Stimulated activated CD4-positive, alpha-beta T cell treated with anti-CD3 and anti-CD28 coated beads, Interleukin-12 subunit alpha, Interleukin-12 subunit beta, amount 100 ng/mL, for 24 hours (primary cell): Measurements from ENCODE around the gene UBR2.
"Not testable (repeated sequence)": the region's sequence is repeated elsewhere in the genome, so short reads cannot be mapped to it uniquely, and the experiment has no call there.

Experiments
- DNase-seq, 2 experiments: peaks; one replicate each; pipeline ENCODE4 v3.0.0-alpha.2; 2020; ENCODE audit warnings: low read depth in 2 of 2

UBR2 gene

DNA sequence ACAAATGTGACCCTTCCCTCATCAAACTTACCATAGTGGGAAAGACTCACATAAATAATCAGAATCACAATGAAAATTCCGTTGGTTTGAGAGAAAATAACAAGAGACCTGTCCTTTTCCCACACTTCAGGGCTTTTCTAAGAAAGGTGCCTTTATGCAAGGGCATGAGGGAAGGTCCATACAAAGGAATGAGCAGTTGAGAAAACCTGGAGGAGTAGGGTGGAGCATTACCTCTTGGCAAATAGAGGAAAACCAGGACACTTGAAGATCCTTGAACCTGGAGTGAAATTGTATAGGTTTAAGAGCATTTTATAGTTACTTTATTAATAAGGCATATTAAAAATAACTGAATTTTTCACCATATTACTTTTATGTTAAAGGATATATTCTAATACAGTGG lies 54.3 kb downstream of the UBR2 start:
- no peak for DNase-seq

DNA sequence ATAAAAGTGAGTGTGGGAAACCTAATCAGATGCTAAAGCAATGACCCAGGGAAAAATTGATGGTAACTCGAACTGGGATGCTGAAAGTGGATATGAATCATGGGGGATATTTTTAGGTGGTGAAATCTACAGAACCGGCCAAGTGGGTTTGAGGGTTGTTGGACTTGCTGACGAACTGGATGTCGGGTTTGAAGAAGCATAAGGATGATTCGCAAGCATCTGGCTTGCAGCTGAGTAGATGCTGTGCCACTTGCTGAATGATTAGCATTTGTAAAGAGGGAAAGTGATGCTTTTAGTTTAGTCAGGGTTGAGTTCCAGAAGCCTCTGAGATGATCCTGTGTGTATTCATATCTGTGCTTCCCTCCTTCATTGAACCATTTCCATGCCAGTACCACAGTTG lies 54.9 kb downstream of the UBR2 start:
- no peak for DNase-seq

DNA sequence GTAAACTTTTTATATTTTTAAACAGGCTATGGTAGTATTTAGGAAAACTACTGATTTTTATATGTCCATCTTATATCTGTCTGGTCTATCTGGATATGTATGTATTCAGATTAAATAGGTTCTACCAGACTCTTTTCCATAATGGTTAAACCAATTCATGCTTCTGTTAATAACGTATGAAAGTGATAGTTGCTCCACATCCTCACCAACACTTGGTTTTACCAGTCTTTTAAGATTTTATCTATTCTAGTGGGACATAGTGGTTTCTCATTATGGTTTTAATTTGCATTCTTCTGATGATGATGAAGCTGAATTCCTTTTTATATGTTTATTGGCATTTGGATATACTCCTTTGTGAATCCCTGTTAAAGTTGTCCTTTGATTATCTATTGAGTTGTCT lies 56.1 kb downstream of the UBR2 start:
- DNase-seq, result no peak

DNA sequence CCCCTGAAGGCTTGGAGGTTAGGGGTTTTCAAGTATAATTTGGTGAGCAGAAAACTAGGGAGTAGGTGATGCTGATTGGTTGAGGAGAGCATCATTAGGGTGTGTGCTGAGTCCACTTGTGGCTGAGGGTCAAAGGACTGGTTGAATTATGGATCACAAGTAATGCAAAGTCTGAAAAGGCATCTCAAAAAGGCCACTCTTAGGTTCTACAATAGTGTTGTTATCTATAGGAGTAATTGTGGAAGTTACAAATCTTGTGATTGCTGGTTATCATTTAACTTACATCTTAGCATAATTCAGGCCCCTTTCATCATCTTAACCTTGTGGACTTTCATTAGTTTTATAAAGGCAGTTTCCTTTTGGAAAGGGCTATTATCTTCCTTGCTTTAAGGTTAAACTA lies 60.8 kb downstream of the UBR2 start:
- no peak for DNase-seq

DNA sequence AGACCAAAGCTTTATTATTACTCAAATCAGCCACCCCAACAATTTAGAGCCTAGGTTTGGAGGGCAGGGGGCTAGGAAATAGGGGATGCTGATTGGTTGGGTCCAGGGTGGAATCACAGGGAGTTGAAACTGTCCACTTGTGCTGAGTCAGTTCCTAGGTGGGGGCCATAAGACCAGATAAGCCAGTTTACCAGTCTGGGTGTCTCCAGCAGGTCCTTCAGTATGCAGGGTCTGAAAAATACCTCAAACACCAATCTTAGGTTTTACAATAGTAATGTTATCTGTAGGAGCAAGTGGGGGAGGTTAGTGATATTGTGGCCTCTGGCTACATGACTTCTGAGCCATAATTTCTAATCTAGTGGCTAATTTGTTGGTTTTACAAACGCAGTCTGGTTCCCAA lies 63.2 kb downstream of the UBR2 start:
- DNase-seq, result no peak

DNA sequence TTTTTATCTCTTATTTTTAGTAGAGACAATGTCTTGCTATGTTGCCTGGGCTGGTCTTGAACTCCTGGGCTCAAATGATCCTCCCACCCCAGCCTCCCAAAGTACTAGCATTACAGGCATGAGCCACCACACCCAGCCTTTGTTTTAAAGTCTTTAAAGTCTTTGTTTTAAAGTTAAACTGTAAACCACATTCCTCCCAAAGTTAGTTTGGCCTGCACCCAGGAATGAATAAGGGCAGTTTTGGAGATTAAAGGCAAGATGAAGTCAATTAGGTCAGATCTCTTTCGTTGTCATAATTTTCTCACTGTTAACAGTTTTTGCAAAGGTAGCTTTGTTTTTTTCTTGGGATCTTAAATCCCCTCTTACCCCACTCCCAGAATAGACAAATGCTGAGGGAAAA lies 63.8 kb downstream of the UBR2 start:
- DNase-seq, result no peak

DNA sequence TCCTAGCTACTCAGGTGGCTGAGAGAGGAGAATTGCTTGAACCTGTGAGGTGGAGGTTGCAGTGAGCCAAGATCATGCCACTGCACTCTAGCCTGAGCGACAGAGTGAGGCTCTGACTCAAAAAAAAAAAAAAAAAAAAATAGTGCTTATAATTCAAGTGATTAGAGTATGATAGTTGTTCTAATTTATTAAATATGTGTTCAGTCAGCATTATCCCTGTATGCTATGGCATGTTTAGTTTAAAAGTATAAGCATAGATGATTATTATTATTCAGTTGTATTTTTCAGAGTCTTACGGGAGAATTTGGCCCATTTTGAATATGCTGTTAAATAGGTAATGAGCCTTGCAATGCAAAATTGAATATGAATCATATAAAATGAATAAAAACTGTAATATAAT lies 64.8 kb downstream of the UBR2 start:
- no peak for DNase-seq

DNA sequence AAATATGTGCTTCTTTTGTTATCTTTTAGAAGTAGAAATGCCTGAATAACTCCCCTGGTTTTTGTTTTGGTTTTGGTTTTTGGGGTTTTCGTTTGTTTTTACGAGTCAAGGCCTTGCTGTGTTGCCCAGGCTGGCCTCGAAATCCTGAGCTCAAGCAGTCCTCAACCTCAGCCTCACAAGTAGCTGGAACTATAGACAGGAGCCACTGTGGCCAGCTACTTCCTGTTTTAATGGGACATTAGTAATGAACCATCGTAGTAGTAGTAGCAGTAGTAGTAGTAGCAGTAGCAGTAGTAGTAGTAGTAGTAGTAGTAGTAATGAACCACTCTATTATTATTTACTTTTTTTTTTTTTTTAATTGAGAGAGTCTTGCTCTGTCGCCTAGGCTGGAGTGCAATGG lies 66.0 kb downstream of the UBR2 start:
- no peak for DNase-seq

DNA sequence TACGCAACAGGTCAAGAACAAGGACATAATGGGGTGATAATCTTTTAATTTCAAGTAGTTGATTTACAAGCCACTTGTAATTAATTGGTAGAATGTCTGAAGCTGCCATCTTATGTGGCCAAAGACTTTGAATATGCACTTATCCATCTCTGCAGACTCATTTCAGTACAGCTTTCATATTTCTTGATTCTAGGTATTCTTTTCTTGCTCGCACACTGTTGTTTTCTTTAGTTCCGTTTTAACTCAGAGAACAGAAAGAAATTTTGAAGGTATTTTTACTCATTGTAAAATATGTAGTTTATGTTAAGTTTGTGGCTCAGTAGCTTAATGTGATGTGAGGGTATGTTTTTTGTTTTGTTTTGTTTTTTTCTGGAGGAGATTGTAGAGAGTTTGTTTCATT lies 73.9 kb downstream of the UBR2 start:
- DNase-seq, result no peak

DNA sequence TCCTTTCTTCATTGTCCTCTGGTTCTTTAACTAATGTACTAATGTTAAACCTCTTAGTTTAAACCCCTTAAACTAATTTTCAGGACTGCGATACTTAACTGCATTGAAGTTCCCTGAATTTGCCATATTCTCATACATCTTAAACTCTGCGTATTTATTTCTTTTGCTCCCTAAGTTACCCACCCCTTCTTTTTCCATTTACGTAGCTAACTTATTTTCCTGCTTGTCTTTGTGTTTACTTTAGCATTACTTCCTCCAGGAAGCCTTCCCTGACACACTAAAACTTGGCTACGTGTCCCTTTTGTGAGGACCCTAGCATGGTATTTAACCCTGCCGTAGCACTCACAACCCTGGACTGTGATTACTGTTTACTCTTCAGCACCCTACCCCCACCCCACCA lies 79.0 kb downstream of the UBR2 start:
- no peak for DNase-seq

DNA sequence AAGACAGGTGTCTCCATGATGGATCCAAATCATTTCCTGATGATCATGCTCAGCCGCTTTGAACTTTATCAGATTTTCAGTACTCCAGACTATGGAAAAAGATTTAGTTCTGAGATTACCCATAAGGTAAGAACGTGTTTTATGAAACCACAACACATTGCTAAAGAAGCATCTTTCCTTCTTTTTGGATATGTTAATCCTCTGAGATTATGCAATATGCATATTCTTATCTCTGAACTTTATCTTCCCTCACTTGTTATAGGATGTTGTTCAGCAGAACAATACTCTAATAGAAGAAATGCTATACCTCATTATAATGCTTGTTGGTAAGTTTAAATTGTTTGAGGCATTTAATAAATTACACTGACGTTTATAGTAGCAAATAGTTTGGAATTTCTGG lies 80.4 kb downstream of the UBR2 start:
- no peak for DNase-seq

DNA sequence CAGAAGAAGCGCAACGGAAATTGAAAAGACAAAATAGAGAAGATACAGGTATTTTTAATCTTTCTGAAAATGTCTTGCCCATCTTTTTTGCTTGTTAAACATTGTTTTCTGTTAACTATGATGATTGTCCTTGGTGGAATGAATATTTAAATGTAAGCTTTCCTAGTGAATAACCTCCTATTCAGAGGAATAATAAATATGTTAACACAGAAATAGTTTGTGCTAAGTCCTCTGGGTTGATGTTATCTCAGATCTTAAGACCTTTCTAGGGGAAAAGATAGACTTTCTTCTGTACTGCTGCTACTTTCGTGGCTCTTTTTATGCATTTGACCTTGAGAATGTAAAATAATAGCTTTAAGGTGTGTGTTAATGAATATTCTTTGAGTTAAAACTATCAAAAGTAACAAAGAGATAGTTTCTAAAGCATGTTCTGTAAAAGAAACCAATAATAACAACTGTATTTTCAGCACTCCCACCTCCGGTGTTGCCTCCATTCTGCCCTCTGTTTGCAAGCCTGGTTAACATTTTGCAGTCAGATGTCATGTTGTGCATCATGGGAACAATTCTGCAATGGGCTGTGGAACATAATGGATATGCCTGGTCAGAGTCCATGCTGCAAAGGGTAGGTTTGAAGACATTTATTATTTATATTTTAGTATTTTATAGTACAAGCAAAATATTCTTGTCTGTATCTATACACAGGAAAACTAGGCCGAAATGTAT lies 88.4 kb downstream of the UBR2 start:
- DNase-seq, result no peak

DNA sequence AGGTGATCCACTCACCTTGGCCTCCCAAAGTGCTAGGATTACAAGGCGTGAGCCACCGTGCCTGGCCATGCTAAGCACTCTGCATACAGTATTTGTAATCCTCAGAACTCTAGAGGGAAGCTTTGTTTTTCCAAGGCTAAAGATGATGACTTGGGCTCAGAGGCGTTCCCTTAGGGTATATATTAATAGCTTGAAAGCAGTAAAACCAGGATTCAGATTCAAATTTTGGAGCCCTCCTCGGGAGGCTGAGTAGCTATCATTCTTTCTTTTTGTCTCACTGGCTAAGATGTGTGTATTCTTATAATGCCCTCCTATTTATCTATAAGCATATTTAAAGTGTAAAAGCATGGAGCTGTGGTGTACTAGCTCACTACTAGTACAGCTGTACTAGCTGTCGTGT lies 90.0 kb downstream of the UBR2 start:
- DNase-seq, result no peak

DNA sequence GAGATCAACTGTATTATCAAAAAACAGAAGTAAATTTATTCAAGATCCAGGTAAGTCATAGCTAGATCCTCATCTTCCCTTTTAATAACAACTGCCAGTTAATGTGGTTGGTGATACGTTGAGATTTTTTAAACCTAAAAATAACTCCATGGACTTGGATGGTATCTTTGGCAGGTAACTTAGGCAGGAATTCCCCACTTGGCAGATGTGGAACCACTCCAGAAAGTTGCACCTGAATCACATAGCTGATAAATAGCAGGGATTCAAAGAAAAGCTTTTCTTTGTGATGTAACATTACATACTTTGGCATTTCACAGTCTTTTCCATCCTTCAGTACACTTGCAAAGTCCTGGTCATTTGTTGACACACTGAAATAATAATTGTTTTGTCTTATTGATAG lies 96.0 kb downstream of the UBR2 start:
- DNase-seq, result no peak

DNA sequence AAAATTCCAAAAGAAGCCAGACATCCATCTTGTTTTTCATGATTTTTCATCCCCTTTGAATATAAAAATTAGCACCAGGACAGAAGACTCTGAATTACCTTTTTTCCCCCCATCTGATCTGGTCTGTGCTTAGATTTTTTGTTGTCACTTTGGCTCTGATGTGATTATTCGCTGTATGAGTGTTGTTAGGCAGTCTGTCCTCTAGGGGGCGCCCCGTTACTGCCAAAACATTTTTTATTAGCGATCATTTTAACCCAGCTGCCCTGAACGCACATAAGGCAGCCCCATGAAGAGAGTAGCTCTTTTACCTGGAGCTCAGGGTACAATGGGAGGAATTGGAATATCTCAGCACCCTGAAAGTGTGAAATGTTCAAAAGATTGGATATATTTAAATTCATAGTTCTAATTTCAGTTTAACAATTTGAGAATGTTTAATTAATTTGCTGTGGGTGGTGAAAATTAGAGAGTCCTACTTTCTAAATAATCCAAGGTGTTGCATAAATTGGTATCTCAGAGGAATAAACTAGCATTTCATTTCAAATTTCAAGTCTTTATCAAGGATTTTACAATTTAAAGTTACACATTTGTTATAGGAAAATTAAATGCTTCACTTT lies 97.8 kb downstream of the UBR2 start:
- DNase-seq, result peak; percentile 65 to 76

DNA sequence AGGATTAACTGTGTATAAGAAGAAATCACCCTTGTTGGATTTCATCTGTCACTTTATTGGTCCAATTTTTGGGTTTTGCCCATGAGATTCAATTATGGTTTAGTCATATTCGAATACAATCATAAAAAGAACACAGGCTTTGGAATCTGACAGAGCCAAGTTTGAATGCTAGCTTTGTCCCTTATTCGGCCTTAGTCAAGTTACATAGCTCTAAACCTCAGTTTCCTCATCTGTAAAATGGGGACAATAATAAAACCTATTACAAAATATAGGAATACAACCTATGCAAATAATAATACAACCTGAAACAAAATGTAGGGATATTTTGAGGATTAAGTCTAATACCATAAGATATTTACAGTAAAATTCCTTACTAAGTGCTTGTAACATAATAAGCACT lies 100.9 kb downstream of the UBR2 start:
- DNase-seq, result no peak

DNA sequence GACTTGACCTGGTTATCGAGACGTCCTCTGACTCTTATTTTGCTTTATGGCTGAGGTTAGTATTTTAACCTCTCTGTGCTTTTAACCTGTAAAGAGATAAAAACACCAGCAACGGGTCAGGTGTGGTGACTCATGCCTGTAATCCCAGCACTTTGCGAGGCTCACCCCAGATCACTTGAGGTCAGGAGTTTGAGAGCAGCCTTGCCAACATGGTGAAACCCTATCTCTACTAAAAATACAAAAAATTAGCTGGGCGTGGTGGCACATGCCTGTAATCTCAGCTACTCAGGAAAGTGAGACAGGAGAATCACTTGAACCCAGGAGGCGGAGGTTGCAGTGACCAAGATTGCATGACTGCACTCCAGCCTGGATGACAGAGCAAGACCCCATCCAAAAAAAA lies 110.5 kb downstream of the UBR2 start:
- not testable (repeated sequence) for DNase-seq

DNA sequence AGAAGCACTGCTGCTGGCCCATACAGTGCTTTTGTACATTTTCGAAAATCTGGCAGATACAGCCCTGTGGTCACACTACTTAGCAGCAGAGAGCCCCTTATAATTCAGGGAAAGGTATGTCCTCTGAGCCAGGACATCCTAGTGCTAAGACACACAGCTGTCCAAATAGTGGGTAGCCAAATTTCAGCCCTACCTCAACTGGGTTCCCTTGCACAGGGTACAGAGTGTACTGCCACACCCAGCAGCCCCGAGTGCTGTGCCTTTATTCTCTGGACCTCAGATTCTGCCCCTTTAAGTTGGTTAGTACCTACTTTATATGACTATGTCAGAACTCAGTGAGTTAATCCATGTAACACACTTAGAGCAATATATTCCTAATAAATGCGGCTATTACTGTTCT lies 111.0 kb downstream of the UBR2 start:
- no peak for DNase-seq

DNA sequence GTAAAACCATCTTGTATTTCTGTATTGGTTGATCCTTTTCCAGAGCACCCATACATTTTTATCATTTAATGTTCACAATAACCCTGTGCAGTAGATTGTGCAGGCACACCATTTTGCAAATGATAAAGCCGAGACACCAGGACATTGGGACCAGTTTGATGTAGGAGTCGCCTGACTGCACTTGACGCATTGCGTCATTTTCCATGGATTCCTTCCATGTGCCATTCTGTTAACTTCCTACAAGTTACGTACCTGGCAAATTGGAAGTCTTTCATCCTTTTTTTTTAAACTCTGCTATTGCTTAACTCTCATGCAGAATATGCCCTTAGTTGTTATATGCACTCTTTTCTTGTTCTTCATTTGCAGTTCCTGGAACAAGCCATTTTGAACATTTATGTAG lies 115.5 kb downstream of the UBR2 start:
- DNase-seq, result no peak

DNA sequence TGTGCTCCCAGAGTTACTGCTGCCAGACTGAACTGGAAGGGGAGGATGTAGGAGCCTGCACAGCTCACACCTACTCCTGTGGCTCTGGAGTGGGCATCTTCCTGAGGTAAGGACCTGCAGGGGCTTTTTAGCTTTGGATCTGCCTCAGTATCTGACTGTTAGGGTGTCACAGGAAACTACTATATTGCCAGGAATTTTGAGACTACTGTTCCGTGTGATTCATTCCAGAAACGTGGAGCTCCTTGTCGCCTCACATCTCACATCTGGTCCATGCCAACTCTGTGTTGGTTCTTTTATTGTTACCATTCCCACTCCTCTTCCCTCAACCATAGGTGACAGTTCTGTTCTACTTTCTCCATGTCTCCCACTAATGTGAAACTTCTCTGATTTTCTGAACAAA lies 124.5 kb downstream of the UBR2 start:
- DNase-seq, result no peak

DNA sequence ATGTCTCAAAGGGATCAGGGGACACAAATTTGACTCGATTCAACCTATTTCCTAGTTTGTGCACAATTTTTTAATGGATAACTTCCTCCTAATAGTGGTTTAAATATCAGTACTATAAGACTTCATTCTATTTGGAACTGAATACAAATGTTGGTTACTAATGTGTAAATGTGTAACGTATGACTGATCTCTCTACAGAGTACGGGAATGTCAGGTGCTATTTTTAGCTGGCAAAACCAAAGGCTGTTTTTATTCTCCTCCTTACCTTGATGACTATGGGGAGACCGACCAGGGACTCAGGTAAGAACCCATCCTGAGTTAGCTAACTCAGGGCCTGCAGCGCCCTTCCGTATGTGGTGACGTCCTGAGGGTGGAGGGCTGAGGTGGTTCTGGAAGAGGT lies 125.5 kb downstream of the UBR2 start:
- DNase-seq, result no peak

DNA sequence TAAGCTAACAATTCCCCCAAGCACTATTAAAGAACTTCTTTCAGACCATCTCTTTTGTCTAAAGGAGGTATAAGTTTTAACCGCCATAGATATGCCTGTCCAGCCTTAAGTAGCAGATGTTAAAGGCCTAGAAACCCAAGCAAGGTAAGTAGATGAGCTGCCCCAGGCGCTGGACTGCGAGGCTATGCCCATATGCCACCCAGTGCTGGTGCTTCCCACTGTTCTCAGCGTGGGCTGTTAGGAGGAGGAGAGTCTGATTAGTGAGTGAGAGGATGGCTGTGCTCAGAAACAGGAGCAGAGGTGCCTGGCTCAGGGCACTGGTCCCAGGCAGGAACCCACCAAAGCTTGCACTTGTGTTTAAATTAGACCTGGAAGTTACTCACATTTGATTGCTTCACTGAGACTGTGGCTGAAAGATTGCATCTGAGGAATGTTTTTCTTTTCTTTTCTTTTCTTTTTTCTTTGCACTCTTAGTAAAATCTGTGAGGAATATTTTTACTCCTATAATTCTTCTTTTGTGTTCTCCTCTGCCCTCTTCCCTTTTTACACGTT lies 126.4 kb downstream of the UBR2 start:
- no peak for DNase-seq

DNA sequence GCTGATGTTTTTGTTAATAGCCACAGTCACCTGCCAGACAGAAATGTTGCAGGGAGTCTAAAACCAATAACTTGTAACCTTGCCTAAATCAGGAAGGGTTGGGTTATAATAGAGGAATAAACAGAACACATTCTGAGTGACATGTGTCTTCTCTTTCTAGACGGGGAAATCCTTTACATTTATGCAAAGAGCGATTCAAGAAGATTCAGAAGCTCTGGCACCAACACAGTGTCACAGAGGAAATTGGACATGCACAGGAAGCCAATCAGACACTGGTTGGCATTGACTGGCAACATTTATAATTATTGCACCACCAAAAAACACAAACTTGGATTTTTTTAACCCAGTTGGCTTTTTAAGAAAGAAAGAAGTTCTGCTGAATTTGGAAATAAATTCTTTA lies 127.0 kb downstream of the UBR2 start:
- no peak for DNase-seq
